ENCODE measurements around the gene NARF.

NARF gene

DNA sequence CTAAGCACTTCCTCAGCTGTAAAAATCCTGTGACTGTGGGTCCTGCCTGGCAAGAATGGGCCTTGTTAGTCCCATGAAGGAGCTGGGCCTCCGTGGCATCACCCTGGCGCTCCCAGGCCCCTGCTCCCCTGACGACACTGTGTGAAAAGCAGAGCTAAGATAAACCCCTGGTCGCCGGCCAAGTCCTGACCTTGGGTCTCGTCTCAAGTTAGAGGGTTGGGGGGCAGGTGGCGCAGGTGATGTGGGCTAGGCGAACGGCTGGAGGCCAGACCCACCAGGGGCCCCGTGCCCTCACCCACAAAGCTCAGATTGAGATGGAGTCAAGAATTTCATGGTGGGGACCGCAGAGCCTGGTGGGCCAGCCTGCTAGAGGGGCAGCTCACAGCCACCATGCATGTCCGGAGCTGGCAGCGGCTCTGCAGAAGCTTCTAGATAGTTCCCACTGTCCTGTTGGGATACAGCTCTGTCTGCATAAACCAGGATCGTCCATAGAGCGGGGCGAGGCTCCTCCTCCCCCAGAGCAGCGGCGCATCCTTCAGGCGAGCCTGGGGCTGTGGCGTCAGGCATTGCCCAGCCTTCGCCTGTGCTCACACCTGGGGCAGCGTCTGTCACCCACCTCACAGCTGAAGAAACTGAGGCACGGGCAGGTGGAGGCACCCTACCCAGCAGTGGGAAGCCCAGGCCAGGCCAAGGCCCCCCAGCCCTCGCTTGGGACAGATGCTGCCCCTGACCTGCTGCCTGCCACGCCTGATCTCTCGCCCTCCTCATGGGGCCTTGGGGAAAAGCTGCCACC lies 19.9 kb upstream of the NARF start:
- no peak overlapping the region for H3K27ac ChIP-seq (ENCODE audit: low read depth, low read length)
- H3K9me3 ChIP-seq (ENCODE audit: control insufficient read depth, insufficient read depth, low read length), result peaks cover 3% of the 10 kb centered on the region; the same call in 1 of the 2 replicates
- no peaks in the 10 kb centered on the region for H4K20me1 ChIP-seq (ENCODE audit: control insufficient read depth, insufficient read depth, low read depth, low read length)
- H3K79me2 ChIP-seq (ENCODE audit: control insufficient read depth, low read length), result no peaks in the 10 kb centered on the region
- H3K27me3 ChIP-seq (ENCODE audit: control insufficient read depth, low read length), result no peaks in the 10 kb centered on the region
- peaks cover 5% of the 10 kb centered on the region; the same call in 1 of the 2 replicates for H3F3A ChIP-seq (ENCODE audit: control insufficient read depth, insufficient read depth)
- H3K4me2 ChIP-seq (ENCODE audit: low read length), result no peak overlapping the region
- H3K36me3 ChIP-seq (ENCODE audit: control insufficient read depth, low read length), result peaks cover 24% of the 10 kb centered on the region
- H3K4me1 ChIP-seq (ENCODE audit: control insufficient read depth, low read length), result peaks cover 40% of the 10 kb centered on the region
- TF ChIP-seq, protein P1, sequence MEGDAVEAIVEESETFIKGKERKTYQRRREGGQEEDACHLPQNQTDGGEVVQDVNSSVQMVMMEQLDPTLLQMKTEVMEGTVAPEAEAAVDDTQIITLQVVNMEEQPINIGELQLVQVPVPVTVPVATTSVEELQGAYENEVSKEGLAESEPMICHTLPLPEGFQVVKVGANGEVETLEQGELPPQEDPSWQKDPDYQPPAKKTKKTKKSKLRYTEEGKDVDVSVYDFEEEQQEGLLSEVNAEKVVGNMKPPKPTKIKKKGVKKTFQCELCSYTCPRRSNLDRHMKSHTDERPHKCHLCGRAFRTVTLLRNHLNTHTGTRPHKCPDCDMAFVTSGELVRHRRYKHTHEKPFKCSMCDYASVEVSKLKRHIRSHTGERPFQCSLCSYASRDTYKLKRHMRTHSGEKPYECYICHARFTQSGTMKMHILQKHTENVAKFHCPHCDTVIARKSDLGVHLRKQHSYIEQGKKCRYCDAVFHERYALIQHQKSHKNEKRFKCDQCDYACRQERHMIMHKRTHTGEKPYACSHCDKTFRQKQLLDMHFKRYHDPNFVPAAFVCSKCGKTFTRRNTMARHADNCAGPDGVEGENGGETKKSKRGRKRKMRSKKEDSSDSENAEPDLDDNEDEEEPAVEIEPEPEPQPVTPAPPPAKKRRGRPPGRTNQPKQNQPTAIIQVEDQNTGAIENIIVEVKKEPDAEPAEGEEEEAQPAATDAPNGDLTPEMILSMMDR (IDR thresholded peaks at IDR 0.05; ENCODE audit: low read depth, low read length, poor library complexity, severe bottlenecking), result no peak
- TF ChIP-seq EZH2phosphoT487 (IDR thresholded peaks at IDR 0.05; ENCODE audit: borderline replicate concordance, low read length), result no peak
- no peaks in the 10 kb centered on the region for H3K9me2 ChIP-seq (replicated peaks; ENCODE audit: control insufficient read depth, low read length)
- no peak overlapping the region for H3K4me3 ChIP-seq (ENCODE audit: low read length)

DNA sequence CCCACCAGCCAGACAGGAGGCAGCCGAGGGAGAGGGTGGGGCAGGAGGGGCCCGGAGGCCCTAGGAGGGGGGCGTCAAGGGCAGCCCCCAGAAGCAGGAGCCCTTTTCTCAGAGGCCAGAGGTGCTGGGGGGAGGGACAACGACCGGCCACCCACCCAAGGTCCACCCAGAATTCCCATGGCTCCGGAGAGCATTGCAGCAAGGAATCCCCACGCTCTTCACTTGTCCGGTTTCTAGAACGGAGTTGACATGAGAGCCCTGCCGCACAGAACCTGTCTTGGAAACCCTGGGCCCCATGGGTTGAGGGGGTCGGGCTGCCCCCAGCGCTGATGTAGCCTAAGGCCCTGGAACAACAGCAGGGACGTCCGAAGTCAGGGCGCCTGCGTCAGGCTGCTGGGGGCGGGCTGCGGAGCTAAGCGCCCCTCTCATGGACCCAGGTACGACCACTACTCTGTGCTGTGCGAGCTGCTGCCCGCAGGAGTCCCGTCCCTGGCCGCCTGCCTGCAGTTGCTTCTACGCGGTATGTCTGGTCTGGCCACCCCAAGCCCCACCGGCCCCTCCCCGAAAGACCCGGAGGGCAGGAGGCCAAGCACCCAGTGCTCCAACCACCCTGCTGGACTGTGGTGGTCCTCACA lies 19.2 kb upstream of the NARF start:
- Histone ChIP-seq H3K79me2 (ENCODE audit: control insufficient read depth, low read length) (no peaks in the 10 kb centered on the region), H3K27ac (ENCODE audit: low read depth, low read length) (no peak overlapping the region), H4K20me1 (ENCODE audit: control insufficient read depth, insufficient read depth, low read depth, low read length) (no peaks in the 10 kb centered on the region), H3K4me2 (ENCODE audit: low read length) (no peak overlapping the region), H3K36me3 (ENCODE audit: control insufficient read depth, low read length) (peaks cover 31% of the 10 kb centered on the region), H3K27me3 (ENCODE audit: control insufficient read depth, low read length) (no peaks in the 10 kb centered on the region), H3K9me3 (ENCODE audit: control insufficient read depth, insufficient read depth, low read length) (peaks cover 3% of the 10 kb centered on the region; the same call in 1 of the 2 replicates), H3K4me3 (ENCODE audit: low read length) (no peak overlapping the region), H3K4me1 (ENCODE audit: control insufficient read depth, low read length) (peaks cover 34% of the 10 kb centered on the region), H3K9me2 (replicated peaks; ENCODE audit: control insufficient read depth, low read length) (no peaks in the 10 kb centered on the region), H3F3A (ENCODE audit: control insufficient read depth, insufficient read depth) (peaks cover 5% of the 10 kb centered on the region; the same call in 1 of the 2 replicates)
- TF ChIP-seq, protein P1 (IDR thresholded peaks at IDR 0.05; ENCODE audit: low read depth, low read length, poor library complexity, severe bottlenecking), result no peak

DNA sequence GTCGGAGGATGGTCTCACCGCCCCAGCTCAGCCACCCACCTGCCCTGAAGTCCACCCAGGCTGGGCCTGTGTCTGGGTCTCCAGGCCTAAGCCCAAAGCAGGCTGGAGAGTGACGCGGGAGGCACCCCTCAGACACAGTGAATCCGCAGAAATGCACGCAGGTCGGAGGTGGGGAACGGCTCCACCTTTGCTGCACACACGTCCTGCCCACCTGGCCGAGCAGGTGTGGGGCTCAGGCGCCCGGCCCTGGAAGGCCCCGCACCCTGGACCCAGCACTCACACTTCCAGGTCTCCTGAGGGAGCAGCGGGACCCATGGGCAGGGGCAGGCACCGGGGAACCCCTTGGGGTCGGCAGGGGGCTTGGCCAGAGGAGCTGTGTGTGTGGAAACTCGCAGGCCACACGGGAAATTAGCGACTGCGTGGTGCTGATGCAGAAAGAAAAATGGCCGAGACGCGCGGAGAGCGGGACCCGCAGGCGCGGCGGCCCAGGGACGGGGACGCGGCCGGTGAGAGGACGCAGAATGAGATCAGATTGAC lies 18.6 kb upstream of the NARF start:
- H4K20me1 ChIP-seq (ENCODE audit: control insufficient read depth, insufficient read depth, low read depth, low read length), result no peaks in the 10 kb centered on the region
- no peak overlapping the region for H3K4me2 ChIP-seq (ENCODE audit: low read length)
- H3K4me1 ChIP-seq (ENCODE audit: control insufficient read depth, low read length), result peaks cover 28% of the 10 kb centered on the region
- peaks cover 3% of the 10 kb centered on the region; the same call in 1 of the 2 replicates for H3K9me3 ChIP-seq (ENCODE audit: control insufficient read depth, insufficient read depth, low read length)
- no peak overlapping the region for H3K4me3 ChIP-seq (ENCODE audit: low read length)
- H3F3A ChIP-seq (ENCODE audit: control insufficient read depth, insufficient read depth), result peaks cover 5% of the 10 kb centered on the region; the same call in 1 of the 2 replicates
- H3K27me3 ChIP-seq (ENCODE audit: control insufficient read depth, low read length), result no peaks in the 10 kb centered on the region
- no peaks in the 10 kb centered on the region for H3K79me2 ChIP-seq (ENCODE audit: control insufficient read depth, low read length)
- H3K27ac ChIP-seq (ENCODE audit: low read depth, low read length), result no peak overlapping the region
- peaks cover 37% of the 10 kb centered on the region for H3K36me3 ChIP-seq (ENCODE audit: control insufficient read depth, low read length)
- no peaks in the 10 kb centered on the region for H3K9me2 ChIP-seq (replicated peaks; ENCODE audit: control insufficient read depth, low read length)
- TF ChIP-seq, protein P1 (IDR thresholded peaks at IDR 0.05; ENCODE audit: low read depth, low read length, poor library complexity, severe bottlenecking), result no peak

Data from DOHH2 (cell line).